Ishikawa (cell line): ENCODE measurements around the gene EHF.

Source experiments
- CEBPB ChIP-seq: IDR thresholded peaks from 2 replicates; pipeline ENCODE4 v1.6.1; 2012
- CREB1 ChIP-seq: IDR thresholded peaks from 2 replicates; pipeline ENCODE4 v1.6.1; 2012; ENCODE audit warnings: low read depth
- EGR1 ChIP-seq: IDR thresholded peaks from 2 replicates; pipeline ENCODE4 v1.6.1; 2012
- EP300 ChIP-seq: IDR thresholded peaks from 2 replicates; pipeline ENCODE4 v1.6.1; 2012; ENCODE audit warnings: borderline replicate concordance
- FOXM1 ChIP-seq: IDR thresholded peaks from 2 replicates; pipeline ENCODE4 v1.6.1; 2012; ENCODE audit warnings: low read depth, borderline replicate concordance
- NFIC ChIP-seq: IDR thresholded peaks from 2 replicates; pipeline ENCODE4 v1.6.1; 2012
- RAD21 ChIP-seq: IDR thresholded peaks from 2 replicates; pipeline ENCODE4 v1.6.1; 2012; ENCODE audit warnings: low read depth
- TAF1 ChIP-seq: IDR thresholded peaks from 2 replicates; pipeline ENCODE4 v1.6.1; 2012; ENCODE audit warnings: low read depth, mild to moderate bottlenecking
- ZBTB7A ChIP-seq: IDR thresholded peaks from 2 replicates; pipeline ENCODE4 v1.6.1; 2012; ENCODE audit warnings: low read depth
- TF ChIP-seq, protein P1 (sequence below): IDR thresholded peaks from 2 replicates; pipeline ENCODE4 v1.6.1; 2012; ENCODE audit warnings: low read depth, mild to moderate bottlenecking

DNA sequence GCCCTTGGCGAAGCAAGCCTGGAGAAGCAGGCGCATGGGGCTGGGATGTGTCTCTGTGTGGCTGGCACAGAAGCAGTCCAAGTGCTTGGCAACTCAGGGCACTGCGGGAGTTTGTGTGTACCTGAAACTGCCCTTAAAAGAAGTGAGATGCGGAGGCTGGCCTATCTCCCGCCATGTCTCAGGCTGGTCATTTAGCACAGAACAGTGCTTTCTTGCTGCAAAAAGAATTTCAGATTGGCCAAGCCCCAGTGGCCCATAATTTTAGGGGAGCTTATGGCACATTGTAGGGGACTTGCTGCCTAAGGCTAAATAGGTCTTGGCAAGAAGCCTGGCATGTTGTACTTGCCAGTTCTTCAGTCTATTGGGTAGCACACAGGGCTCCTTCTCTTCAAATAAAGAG lies 16.4 kb downstream of the EHF start:
- TF ChIP-seq, protein P1, sequence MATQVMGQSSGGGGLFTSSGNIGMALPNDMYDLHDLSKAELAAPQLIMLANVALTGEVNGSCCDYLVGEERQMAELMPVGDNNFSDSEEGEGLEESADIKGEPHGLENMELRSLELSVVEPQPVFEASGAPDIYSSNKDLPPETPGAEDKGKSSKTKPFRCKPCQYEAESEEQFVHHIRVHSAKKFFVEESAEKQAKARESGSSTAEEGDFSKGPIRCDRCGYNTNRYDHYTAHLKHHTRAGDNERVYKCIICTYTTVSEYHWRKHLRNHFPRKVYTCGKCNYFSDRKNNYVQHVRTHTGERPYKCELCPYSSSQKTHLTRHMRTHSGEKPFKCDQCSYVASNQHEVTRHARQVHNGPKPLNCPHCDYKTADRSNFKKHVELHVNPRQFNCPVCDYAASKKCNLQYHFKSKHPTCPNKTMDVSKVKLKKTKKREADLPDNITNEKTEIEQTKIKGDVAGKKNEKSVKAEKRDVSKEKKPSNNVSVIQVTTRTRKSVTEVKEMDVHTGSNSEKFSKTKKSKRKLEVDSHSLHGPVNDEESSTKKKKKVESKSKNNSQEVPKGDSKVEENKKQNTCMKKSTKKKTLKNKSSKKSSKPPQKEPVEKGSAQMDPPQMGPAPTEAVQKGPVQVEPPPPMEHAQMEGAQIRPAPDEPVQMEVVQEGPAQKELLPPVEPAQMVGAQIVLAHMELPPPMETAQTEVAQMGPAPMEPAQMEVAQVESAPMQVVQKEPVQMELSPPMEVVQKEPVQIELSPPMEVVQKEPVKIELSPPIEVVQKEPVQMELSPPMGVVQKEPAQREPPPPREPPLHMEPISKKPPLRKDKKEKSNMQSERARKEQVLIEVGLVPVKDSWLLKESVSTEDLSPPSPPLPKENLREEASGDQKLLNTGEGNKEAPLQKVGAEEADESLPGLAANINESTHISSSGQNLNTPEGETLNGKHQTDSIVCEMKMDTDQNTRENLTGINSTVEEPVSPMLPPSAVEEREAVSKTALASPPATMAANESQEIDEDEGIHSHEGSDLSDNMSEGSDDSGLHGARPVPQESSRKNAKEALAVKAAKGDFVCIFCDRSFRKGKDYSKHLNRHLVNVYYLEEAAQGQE, result no peak
- no peak for TF ChIP-seq RAD21
- no peak for TF ChIP-seq CREB1
- TF ChIP-seq TAF1, result no peak
- no peak for TF ChIP-seq EGR1
- no peak for TF ChIP-seq EP300
- TF ChIP-seq CEBPB, result no peak
- TF ChIP-seq NFIC, result no peak
- TF ChIP-seq ZBTB7A, result no peak
- TF ChIP-seq FOXM1, result no peak
